NB4 (cell line): ENCODE measurements around the gene DAGLB.

ENCODE experiments used
- DNase-seq: peaks from one replicate; pipeline ENCODE4 v3.0.0; 2010; ENCODE audit warnings: low read depth
- H3K4me3 ChIP-seq: one replicate; pipeline ENCODE4 v1.5.1; 2011; ENCODE audit warnings: mild to moderate bottlenecking, low read depth, low read length, moderate library complexity
- CTCF ChIP-seq: IDR thresholded peaks from one replicate; pipeline ENCODE4 v1.5.1; 2012; ENCODE audit warnings: low read depth, low read length
- MYC ChIP-seq: IDR thresholded peaks from 2 replicates; pipeline ENCODE4 v1.6.1; 2011; ENCODE audit warnings: low read depth, low read length
- POLR2A ChIP-seq: IDR thresholded peaks from 2 replicates; pipeline ENCODE4 v1.6.1; 2011; ENCODE audit warnings: mild to moderate bottlenecking; ENCODE audit not compliant: insufficient read length; ENCODE audit errors: extremely low read depth
- TF ChIP-seq, protein P1 (sequence below): IDR thresholded peaks from 2 replicates; pipeline ENCODE4 v1.6.1; 2011; ENCODE audit warnings: low read depth, low read length

DAGLB gene

DNA sequence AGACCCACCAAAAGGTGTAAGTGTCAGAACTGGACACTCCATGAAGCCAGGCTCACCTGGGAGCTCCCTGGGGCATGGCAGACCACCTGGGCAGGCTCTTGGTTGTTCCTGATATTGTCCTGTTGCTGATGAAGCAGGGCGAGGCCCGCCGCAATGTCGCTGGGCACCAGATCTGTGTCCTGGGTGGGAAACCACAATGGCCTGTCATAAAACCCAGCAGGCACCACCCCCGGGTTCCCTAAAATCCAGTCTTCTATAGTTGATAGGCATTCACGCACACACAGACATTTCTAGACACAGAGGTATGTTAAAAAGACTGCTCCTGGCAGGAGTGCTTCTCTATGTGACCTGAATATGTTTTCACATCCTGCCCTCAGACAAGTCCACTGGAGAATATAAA, 15.0 kb downstream of the DAGLB start:
- no peak for TF ChIP-seq MYC
- TF ChIP-seq POLR2A = no peak
- TF ChIP-seq, protein P1, sequence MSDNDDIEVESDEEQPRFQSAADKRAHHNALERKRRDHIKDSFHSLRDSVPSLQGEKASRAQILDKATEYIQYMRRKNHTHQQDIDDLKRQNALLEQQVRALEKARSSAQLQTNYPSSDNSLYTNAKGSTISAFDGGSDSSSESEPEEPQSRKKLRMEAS = no peak
- TF ChIP-seq CTCF = no peak
- peak; percentile 81 for DNase-seq
- H3K4me3 ChIP-seq = no peak overlapping the region

DNA sequence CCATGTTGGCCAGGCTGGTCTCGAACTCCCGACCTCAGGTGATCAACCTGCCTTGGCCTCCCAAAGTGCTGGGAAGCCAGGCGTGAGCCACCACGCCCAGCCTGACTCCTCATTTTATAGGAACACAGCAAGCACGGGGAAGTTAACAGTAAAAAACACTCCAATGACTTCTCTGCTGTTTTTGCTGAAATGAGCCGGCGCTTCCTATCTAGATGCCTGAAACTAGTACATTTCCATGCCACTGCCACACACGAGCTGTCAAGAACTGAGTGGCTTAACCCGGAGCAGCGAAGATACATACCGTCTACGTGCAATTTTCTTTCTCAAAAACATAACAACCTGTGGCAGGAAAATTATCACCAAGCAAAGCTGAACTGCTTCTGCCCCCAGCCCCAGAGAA, 16.8 kb downstream of the DAGLB start:
- no peak for DNase-seq
- TF ChIP-seq POLR2A (no peak), CTCF (no peak), MYC (no peak)
- TF ChIP-seq, protein P1 = no peak
- no peak overlapping the region for H3K4me3 ChIP-seq

DNA sequence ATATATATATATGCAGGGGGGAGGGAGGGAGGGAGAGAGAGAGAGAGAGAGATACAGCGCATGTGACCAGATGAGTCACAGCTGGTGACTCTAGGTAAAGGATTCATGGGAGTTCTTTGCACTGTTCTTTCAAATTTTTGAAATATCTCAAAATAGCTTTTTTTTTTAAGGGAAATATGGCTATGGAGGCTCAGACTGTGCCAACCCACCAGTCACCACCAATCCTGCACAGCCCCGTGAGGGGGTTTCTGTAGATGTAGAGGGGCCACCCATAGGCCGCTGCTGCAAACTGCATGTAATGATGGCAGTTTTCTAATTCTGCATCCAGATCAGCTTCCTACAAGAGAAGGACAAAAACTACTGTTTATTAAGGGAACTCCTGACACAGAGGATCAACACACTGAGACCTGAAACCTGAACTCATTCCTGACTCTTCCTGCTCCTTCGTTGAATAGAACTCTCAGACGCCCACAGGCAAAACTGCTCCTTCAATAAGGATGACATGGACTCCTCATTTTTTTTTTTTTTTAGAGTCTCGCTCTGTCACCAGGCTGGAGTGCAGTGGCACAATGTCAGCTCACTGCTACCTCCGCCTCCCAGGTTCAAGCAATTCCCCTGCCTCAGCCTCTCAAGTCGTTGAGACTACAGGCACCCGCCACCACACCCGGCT, 17.3 kb downstream of the DAGLB start:
- H3K4me3 ChIP-seq = no peak overlapping the region
- TF ChIP-seq, protein P1 = no peak
- peak; percentile 51 for TF ChIP-seq CTCF
- peak; percentile 68 for DNase-seq

GRCh38 chr7:6425948-6426347, 21.8 kb downstream of the DAGLB start:
- H3K4me3 ChIP-seq = no peak overlapping the region
- TF ChIP-seq, protein P1 = no peak
- TF ChIP-seq CTCF (no peak), MYC (no peak), POLR2A (no peak)
- DNase-seq = no peak

GRCh38 chr7:6423942-6424701, 23.6 kb downstream of the DAGLB start:
- peak overlapping the region; percentile 35 for H3K4me3 ChIP-seq
- peak; percentile 99 for DNase-seq
- TF ChIP-seq MYC (peak; percentile 65), POLR2A (no peak), CTCF (peak; percentile 42)
- TF ChIP-seq, protein P1 = peak; percentile 26; the same call in 1 of the 2 replicates
